Prostate gland (tissue), 2 donors: Measurements from ENCODE around the gene PPL.

Experiments used
- POLR2A ChIP-seq: fragments of 450-650 bp; IDR thresholded peaks from one replicate; pipeline ENCODE4 v1.6.1; 2016; ENCODE audit warnings: antibody characterized with exemption, mild to moderate bottlenecking
- POLR2AphosphoS5 ChIP-seq: sonication (generic); formaldehyde crosslinking; IDR thresholded peaks from one replicate; pipeline ENCODE4 v1.6.1; 2017; ENCODE audit warnings: antibody characterized with exemption
- TF ChIP-seq, protein P1 (sequence below), 4 experiments: fragments of 200-600 bp in 2 of 4; fragments of 450-650 bp in 2 of 4; sonication (generic) in 2 of 4; IDR thresholded peaks; 1 replicate in 3 of 4; 2 replicates in 1 of 4; pipeline ENCODE4 v1.5.1; 2016 to 2019; ENCODE audit warnings: antibody characterized with exemption in 4 of 4, mild to moderate bottlenecking in 2 of 4, moderate library complexity in 2 of 4

DNA sequence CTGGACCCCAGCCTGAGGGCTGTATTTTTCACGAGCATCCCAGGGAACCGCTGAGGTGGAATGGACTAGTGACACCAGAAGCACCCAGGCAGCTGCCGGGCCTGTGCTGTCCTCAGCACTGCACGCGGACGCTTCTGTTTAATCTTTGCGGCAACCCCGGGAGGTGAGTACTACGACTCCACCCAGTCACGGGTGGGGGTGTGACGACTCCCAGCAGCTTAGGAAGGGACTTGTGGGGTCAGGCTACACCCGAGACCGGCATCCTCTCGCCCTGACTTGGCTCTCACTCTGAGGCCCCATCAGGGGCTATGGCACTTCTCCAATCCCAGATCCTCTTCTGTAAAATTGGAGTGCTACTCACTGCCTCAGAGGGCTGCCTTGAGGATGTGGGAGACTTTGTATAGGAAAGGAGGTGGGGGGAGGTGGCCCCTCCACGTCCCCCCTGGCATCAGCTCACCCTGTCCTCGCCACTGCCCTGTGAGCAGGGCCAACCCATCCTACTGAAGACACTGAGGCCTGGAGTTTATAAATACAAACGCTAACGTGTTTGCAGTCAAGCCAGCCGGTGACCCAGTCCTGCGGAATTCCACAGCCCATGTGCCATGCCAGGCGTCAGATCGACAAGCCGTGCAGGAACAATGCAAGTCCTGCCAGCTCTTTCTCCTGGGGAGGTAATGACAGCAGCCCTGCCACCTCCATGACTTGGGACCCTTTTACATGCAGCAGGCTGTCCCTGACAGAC is 44.4 kb downstream of the PPL start:
- TF ChIP-seq, protein P1, sequence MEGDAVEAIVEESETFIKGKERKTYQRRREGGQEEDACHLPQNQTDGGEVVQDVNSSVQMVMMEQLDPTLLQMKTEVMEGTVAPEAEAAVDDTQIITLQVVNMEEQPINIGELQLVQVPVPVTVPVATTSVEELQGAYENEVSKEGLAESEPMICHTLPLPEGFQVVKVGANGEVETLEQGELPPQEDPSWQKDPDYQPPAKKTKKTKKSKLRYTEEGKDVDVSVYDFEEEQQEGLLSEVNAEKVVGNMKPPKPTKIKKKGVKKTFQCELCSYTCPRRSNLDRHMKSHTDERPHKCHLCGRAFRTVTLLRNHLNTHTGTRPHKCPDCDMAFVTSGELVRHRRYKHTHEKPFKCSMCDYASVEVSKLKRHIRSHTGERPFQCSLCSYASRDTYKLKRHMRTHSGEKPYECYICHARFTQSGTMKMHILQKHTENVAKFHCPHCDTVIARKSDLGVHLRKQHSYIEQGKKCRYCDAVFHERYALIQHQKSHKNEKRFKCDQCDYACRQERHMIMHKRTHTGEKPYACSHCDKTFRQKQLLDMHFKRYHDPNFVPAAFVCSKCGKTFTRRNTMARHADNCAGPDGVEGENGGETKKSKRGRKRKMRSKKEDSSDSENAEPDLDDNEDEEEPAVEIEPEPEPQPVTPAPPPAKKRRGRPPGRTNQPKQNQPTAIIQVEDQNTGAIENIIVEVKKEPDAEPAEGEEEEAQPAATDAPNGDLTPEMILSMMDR (IDR thresholded peaks at IDR 0.05): no peak
- no peak for TF ChIP-seq POLR2A
- no peak for TF ChIP-seq POLR2AphosphoS5
